NB4 (cell line): ENCODE data around the gene PCDHA5.
"Not testable (repeated sequence)": the region's sequence is repeated elsewhere in the genome, so short reads cannot be mapped to it uniquely, and the experiment has no call there.

Experiments
- DNase-seq: peaks from one replicate; pipeline ENCODE4 v3.0.0; 2010; ENCODE audit warnings: low read depth
- H3K4me3 ChIP-seq: one replicate; pipeline ENCODE4 v1.5.1; 2011; ENCODE audit warnings: mild to moderate bottlenecking, low read depth, low read length, moderate library complexity
- CTCF ChIP-seq: IDR thresholded peaks from one replicate; pipeline ENCODE4 v1.5.1; 2012; ENCODE audit warnings: low read depth, low read length
- MAX ChIP-seq: IDR thresholded peaks from 2 replicates; pipeline ENCODE4 v1.6.1; 2011; ENCODE audit warnings: low read depth, low read length
- MYC ChIP-seq: IDR thresholded peaks from 2 replicates; pipeline ENCODE4 v1.6.1; 2011; ENCODE audit warnings: low read depth, low read length
- POLR2A ChIP-seq: IDR thresholded peaks from 2 replicates; pipeline ENCODE4 v1.6.1; 2011; ENCODE audit warnings: mild to moderate bottlenecking; ENCODE audit not compliant: insufficient read length; ENCODE audit errors: extremely low read depth

PCDHA5 gene

GRCh38 chr5:140794595-140795258 lies 26.7 kb upstream of the PCDHA5 start, which contains the start of gene PCDHA2:
Gene PCDHA2, plus strand, starts transcription at chr5:140794852.
- TF ChIP-seq CTCF (peak; percentile 15), POLR2A (no peak)
- H3K4me3 ChIP-seq = no peak within 1 kb of the TSS
- peak; percentile 22 for DNase-seq

- no peak for TF ChIP-seq CTCF
- no peak for TF ChIP-seq MAX
- no peak for TF ChIP-seq POLR2A
- no peak for TF ChIP-seq MYC
- no peak overlapping the region for H3K4me3 ChIP-seq
- DNase-seq = no peak
These were observed 26.2 kb upstream of the PCDHA5 start for GRCh38 chr5:140795259-140795641.

GRCh38 chr5:140796072-140796717 lies 25.2 kb upstream of the PCDHA5 start:
- not testable (repeated sequence) for H3K4me3 ChIP-seq, DNase-seq

- no peak for DNase-seq
- H3K4me3 ChIP-seq = no peak overlapping the region
- TF ChIP-seq MYC (no peak), MAX (no peak), POLR2A (no peak), CTCF (no peak)
These were observed 24.7 kb upstream of the PCDHA5 start for GRCh38 chr5:140796718-140797095.

GRCh38 chr5:140800816-140801493 lies 20.5 kb upstream of the PCDHA5 start, which contains the start of gene PCDHA3:
Gene PCDHA3, plus strand, starts transcription at chr5:140801057.
- DNase-seq = peak; percentile 56
- TF ChIP-seq MAX = no peak
- no peak for TF ChIP-seq MYC
- TF ChIP-seq POLR2A = no peak
- TF ChIP-seq CTCF = no peak
- H3K4me3 ChIP-seq = no peak within 1 kb of the TSS

DNA sequence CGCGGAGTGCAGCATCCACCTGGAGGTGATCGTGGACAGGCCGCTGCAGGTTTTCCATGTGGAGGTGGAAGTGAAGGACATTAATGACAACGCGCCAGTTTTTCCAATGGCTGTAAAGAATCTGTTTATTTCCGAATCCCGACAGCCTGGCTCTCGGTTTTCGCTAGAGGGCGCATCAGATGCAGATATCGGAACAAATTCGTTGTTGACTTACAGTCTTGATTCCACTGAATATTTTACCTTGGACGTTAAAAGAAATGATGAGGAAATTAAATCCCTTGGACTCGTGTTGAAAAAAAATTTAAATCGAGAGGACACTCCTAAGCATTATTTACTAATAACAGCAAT lies 19.9 kb upstream of the PCDHA5 start:
- H3K4me3 ChIP-seq = no peak overlapping the region
- DNase-seq = no peak
- TF ChIP-seq POLR2A (no peak), CTCF (no peak), MAX (no peak)

GRCh38 chr5:140802381-140802780 lies 19.0 kb upstream of the PCDHA5 start:
- DNase-seq, H3K4me3 ChIP-seq: not testable (repeated sequence)
